Progenitor cell of endocrine pancreas (in vitro differentiated cells): ENCODE measurements around the gene ZSCAN30. TPM values are rescaled to one million over a fixed set of nuclear protein-coding genes. Genes with fewer than 3 reads are reported as not detected.

Experiments
- DNase-seq: peaks from one replicate; pipeline ENCODE4 v3.0.0; 2021; ENCODE audit warnings: low spot score; ENCODE audit not compliant: unreplicated experiment
- H3K27ac Mint-ChIP-seq: 2 replicates; pipeline ENCODE4 v1.8.0; 2021; ENCODE audit warnings: mild to moderate bottlenecking, moderate library complexity, mixed read lengths
- H3K27me3 Mint-ChIP-seq: 2 replicates; pipeline ENCODE4 v1.8.0; 2021; ENCODE audit warnings: mixed read lengths
- H3K36me3 Mint-ChIP-seq: 2 replicates; pipeline ENCODE4 v1.8.0; 2022; ENCODE audit warnings: mixed read lengths; ENCODE audit not compliant: insufficient read depth
- H3K4me1 Mint-ChIP-seq: 2 replicates; pipeline ENCODE4 v1.8.0; 2021; ENCODE audit warnings: low read depth, mixed read lengths
- H3K4me3 Mint-ChIP-seq: 2 replicates; pipeline ENCODE4 v1.8.0; 2021; ENCODE audit warnings: low read depth, mild to moderate bottlenecking, moderate library complexity, mixed read lengths
- H3K9me3 Mint-ChIP-seq: 2 replicates; pipeline ENCODE4 v1.8.0; 2021; ENCODE audit warnings: low read depth, mixed read lengths
- total RNA-seq: library from RNA; stranded (reverse); gene quantifications from 2 replicates; pipeline ENCODE4 v1.2.1, GENCODE V29; 2021
- TF ChIP-seq, protein P1 (sequence below): fragments of 200-600 bp; sonication (generic); IDR thresholded peaks from one replicate; pipeline ENCODE4 v1.5.0; 2021; ENCODE audit warnings: antibody characterized with exemption, mild to moderate bottlenecking; ENCODE audit not compliant: unreplicated experiment

Gene ZSCAN30
- total RNA-seq, 1 donor from 2014 or later: 27.1 TPM

DNA sequence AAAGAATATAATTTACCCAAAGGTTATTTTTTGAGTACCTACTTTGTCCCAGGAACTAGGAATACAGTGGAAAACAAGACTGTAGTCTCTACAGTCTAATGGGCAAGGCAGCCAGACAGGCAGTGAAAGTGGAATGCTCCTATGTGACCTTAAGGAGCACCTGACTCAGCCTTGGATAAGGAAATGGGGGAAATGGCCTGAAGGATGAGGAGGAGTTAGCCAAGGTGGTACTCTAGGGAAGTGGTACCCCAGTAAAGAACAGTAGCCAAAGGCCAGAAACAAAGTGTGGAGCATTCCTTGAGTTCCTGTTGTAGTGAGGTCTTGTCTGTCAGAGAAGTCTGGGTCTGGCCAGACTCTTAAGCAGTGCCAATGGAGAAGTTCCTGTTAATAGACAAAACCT is 43.2 kb downstream of the ZSCAN30 start:
- Mint-ChIP-seq H3K9me3 (no peaks in the 10 kb centered on the region), H3K4me3 (no peak overlapping the region), H3K4me1 (peaks cover 8% of the 10 kb centered on the region), H3K36me3 (peaks cover 62% of the 10 kb centered on the region), H3K27ac (peak overlapping the region; percentile 60), H3K27me3 (no peaks in the 10 kb centered on the region)
- TF ChIP-seq, protein P1, sequence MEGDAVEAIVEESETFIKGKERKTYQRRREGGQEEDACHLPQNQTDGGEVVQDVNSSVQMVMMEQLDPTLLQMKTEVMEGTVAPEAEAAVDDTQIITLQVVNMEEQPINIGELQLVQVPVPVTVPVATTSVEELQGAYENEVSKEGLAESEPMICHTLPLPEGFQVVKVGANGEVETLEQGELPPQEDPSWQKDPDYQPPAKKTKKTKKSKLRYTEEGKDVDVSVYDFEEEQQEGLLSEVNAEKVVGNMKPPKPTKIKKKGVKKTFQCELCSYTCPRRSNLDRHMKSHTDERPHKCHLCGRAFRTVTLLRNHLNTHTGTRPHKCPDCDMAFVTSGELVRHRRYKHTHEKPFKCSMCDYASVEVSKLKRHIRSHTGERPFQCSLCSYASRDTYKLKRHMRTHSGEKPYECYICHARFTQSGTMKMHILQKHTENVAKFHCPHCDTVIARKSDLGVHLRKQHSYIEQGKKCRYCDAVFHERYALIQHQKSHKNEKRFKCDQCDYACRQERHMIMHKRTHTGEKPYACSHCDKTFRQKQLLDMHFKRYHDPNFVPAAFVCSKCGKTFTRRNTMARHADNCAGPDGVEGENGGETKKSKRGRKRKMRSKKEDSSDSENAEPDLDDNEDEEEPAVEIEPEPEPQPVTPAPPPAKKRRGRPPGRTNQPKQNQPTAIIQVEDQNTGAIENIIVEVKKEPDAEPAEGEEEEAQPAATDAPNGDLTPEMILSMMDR: no peak
- no peak for DNase-seq

DNA sequence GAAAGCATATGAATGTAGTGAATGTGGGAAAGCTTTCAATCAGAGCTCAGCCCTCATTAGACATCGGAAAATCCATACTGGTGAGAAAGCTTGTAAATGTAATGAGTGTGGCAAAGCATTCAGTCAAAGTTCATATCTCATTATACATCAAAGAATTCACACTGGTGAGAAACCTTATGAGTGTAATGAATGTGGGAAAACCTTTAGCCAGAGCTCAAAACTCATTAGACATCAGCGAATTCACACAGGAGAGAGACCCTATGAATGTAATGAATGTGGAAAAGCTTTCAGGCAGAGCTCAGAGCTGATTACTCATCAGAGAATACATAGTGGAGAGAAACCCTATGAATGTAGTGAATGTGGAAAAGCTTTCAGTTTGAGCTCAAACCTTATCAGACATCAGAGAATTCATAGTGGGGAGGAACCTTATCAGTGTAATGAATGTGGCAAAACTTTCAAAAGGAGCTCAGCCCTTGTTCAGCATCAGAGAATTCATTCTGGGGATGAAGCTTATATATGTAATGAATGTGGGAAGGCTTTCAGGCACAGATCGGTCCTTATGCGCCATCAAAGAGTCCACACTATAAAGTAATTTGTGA is 44.2 kb downstream of the ZSCAN30 start:
- no peaks in the 10 kb centered on the region for H3K9me3 Mint-ChIP-seq

DNA sequence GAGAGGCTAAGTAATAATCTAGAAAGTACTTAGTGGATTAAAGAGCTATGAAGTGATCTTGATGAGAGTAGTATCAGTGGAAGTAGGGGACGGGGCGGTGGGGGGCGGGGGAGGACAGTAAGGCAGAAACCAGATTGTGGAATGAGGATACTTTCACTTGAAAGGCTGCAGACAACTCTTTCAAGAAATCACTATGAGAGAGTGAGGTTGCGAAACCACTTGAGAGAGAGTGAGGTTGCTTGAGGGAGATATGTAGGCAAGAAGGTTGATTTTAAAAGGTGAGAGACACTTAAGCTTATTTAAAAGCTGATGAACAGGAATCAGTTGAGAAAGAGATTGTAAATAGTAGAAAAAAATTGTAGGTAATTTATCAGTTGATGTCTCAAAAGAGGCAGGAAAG is 45.4 kb downstream of the ZSCAN30 start:
- no peaks in the 10 kb centered on the region for H3K9me3 Mint-ChIP-seq

More for the DNA sequence above, 44.2 kb downstream of the ZSCAN30 start:
- H3K4me3 Mint-ChIP-seq: no peak overlapping the region
- H3K36me3 Mint-ChIP-seq: peaks cover 61% of the 10 kb centered on the region
- H3K27ac Mint-ChIP-seq: no peak overlapping the region
- no peak for DNase-seq
- TF ChIP-seq, protein P1: no peak
- H3K27me3 Mint-ChIP-seq: no peaks in the 10 kb centered on the region
- H3K4me1 Mint-ChIP-seq: peaks cover 8% of the 10 kb centered on the region

DNA sequence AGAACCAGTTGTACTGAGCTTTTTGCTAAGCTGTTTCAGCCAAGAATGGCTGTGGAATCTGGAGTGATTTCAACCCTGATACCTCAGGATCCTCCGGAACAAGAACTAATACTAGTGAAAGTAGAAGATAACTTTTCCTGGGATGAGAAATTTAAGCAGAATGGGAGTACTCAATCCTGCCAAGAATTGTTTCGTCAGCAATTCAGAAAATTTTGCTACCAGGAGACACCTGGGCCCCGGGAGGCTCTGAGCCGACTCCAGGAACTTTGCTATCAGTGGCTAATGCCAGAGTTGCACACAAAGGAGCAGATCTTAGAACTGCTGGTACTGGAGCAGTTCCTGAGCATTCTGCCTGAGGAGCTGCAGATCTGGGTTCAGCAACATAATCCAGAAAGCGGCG is 47.6 kb downstream of the ZSCAN30 start:
- Mint-ChIP-seq H3K27ac (peak overlapping the region; percentile 100), H3K27me3 (no peaks in the 10 kb centered on the region), H3K4me3 (peak overlapping the region; percentile 98), H3K4me1 (peaks cover 8% of the 10 kb centered on the region), H3K36me3 (peaks cover 43% of the 10 kb centered on the region), H3K9me3 (no peaks in the 10 kb centered on the region)
- DNase-seq: no peak
- TF ChIP-seq, protein P1: no peak

More for the DNA sequence above, 45.4 kb downstream of the ZSCAN30 start:
- Mint-ChIP-seq H3K36me3 (peaks cover 52% of the 10 kb centered on the region), H3K4me3 (no peak overlapping the region), H3K4me1 (peaks cover 8% of the 10 kb centered on the region), H3K27me3 (no peaks in the 10 kb centered on the region), H3K27ac (no peak overlapping the region)
- DNase-seq: no peak
- TF ChIP-seq, protein P1: no peak

DNA sequence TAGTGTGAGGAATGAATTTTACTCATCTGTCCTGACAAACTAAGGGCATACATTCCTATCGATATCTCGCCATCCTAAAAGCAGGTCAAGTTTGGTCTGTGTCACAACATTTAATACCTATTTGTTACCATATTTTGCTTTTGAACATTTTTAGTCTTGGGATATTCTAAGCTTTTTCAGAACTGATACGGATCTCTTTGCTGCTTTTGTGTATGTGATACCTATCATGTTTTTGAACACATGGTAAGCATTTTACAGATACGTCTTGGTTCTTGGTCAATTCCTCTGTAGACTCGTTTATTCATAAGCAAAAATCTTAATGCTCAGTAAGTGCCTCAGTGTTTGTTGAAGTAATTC is 48.6 kb downstream of the ZSCAN30 start:
- Mint-ChIP-seq H3K4me1 (peaks cover 8% of the 10 kb centered on the region), H3K36me3 (peaks cover 34% of the 10 kb centered on the region), H3K27ac (peak overlapping the region; percentile 100), H3K9me3 (no peaks in the 10 kb centered on the region), H3K27me3 (no peaks in the 10 kb centered on the region), H3K4me3 (peak overlapping the region; percentile 98)
- no peak for DNase-seq
- TF ChIP-seq, protein P1: no peak
